IPS-18c (cell line): ENCODE measurements around the gene P4HB.

Source experiments
- H3K4me3 ChIP-seq: 2 replicates; pipeline ENCODE4 v1.7.0; 2013; ENCODE audit warnings: low read depth, mild to moderate bottlenecking, low read length, moderate library complexity; ENCODE audit not compliant: insufficient read depth
- H3K9me3 ChIP-seq: one replicate; pipeline ENCODE4 v1.6.1; 2013; ENCODE audit warnings: mild to moderate bottlenecking, low read length, moderate library complexity; ENCODE audit not compliant: control insufficient read depth, insufficient read depth

P4HB gene

GRCh38 chr17:81828656-81829055 is 31.7 kb downstream of the P4HB start:
- no peaks in the 10 kb centered on the region for H3K9me3 ChIP-seq

GRCh38 chr17:81825841-81826466 is 34.4 kb downstream of the P4HB start:
- H3K4me3 ChIP-seq = no peak overlapping the region
- no peaks in the 10 kb centered on the region for H3K9me3 ChIP-seq

More at GRCh38 chr17:81828656-81829055, 31.7 kb downstream of the P4HB start:
- no peak overlapping the region for H3K4me3 ChIP-seq

- Histone ChIP-seq H3K4me3 (no peak overlapping the region), H3K9me3 (no peaks in the 10 kb centered on the region)
These were observed 35.7 kb downstream of the P4HB start for GRCh38 chr17:81824595-81824994.

- no peak overlapping the region for H3K4me3 ChIP-seq
- no peaks in the 10 kb centered on the region for H3K9me3 ChIP-seq
These were observed 36.4 kb downstream of the P4HB start for GRCh38 chr17:81823820-81824550.

GRCh38 chr17:81822996-81823819 is 37.1 kb downstream of the P4HB start:
- H3K9me3 ChIP-seq = no peaks in the 10 kb centered on the region
- H3K4me3 ChIP-seq = no peak overlapping the region

GRCh38 chr17:81822312-81822637 is 38.1 kb downstream of the P4HB start:
- Histone ChIP-seq H3K9me3 (no peaks in the 10 kb centered on the region), H3K4me3 (no peak overlapping the region)

GRCh38 chr17:81821603-81822311 is 38.6 kb downstream of the P4HB start:
- no peak overlapping the region for H3K4me3 ChIP-seq
- H3K9me3 ChIP-seq = no peaks in the 10 kb centered on the region

GRCh38 chr17:81821147-81821546 is 39.2 kb downstream of the P4HB start:
- Histone ChIP-seq H3K9me3 (no peaks in the 10 kb centered on the region), H3K4me3 (no peak overlapping the region)

GRCh38 chr17:81819708-81820107 is 40.6 kb downstream of the P4HB start:
- H3K4me3 ChIP-seq = no peak overlapping the region
- no peaks in the 10 kb centered on the region for H3K9me3 ChIP-seq

GRCh38 chr17:81817758-81818147 is 42.6 kb downstream of the P4HB start:
- no peaks in the 10 kb centered on the region for H3K9me3 ChIP-seq
- H3K4me3 ChIP-seq = no peak overlapping the region

GRCh38 chr17:81815646-81815986 is 44.7 kb downstream of the P4HB start:
- Histone ChIP-seq H3K9me3 (no peaks in the 10 kb centered on the region), H3K4me3 (no peak overlapping the region)

GRCh38 chr17:81814748-81815645 is 45.3 kb downstream of the P4HB start:
- Histone ChIP-seq H3K4me3 (no peak overlapping the region), H3K9me3 (no peaks in the 10 kb centered on the region)

- H3K4me3 ChIP-seq = no peak overlapping the region
- no peaks in the 10 kb centered on the region for H3K9me3 ChIP-seq
These were observed 46.3 kb downstream of the P4HB start for GRCh38 chr17:81813861-81814683.

GRCh38 chr17:81813371-81813684 is 47.0 kb downstream of the P4HB start:
- no peak overlapping the region for H3K4me3 ChIP-seq
- H3K9me3 ChIP-seq = no peaks in the 10 kb centered on the region

- Histone ChIP-seq H3K4me3 (no peak overlapping the region), H3K9me3 (no peaks in the 10 kb centered on the region)
These were observed 47.6 kb downstream of the P4HB start for GRCh38 chr17:81812571-81813370.
